Neural progenitor cell (in vitro differentiated cells): ENCODE data around the gene LMF1. TPM values are rescaled to one million over a fixed set of nuclear protein-coding genes. Genes with fewer than 3 reads are reported as not detected.

Source experiments
- DNase-seq: peaks from one replicate; pipeline ENCODE4 v3.0.0-alpha.2; 2016; ENCODE audit warnings: low spot score
- H2AFZ ChIP-seq: fragments of 200-600 bp; sonication (generic); replicated peaks from 2 replicates; pipeline ENCODE4 v1.6.1; 2016; ENCODE audit warnings: antibody characterized with exemption
- H3F3A ChIP-seq: fragments of 200-600 bp; sonication (generic); 2 replicates; pipeline ENCODE4 v1.6.1; 2016; ENCODE audit warnings: antibody characterized with exemption, low read depth
- H3K27ac ChIP-seq: fragments of 200-600 bp; sonication (generic); 2 replicates; pipeline ENCODE4 v1.5.1; 2016; ENCODE audit warnings: mild to moderate bottlenecking
- H3K27me3 ChIP-seq: fragments of 200-600 bp; sonication (generic); 2 replicates; pipeline ENCODE4 v1.6.1; 2016; ENCODE audit warnings: mild to moderate bottlenecking, moderate library complexity
- H3K36me3 ChIP-seq: fragments of 200-600 bp; sonication (generic); 2 replicates; pipeline ENCODE4 v1.5.1; 2016
- H3K4me1 ChIP-seq: fragments of 200-600 bp; sonication (generic); 2 replicates; pipeline ENCODE4 v1.6.1; 2016; ENCODE audit warnings: mixed run types
- H3K4me2 ChIP-seq: fragments of 200-600 bp; sonication (generic); 2 replicates; pipeline ENCODE4 v1.6.1; 2016
- H3K4me3 ChIP-seq: fragments of 200-600 bp; sonication (generic); 2 replicates; pipeline ENCODE4 v1.5.1; 2016
- H3K79me2 ChIP-seq: fragments of 200-600 bp; sonication (generic); 2 replicates; pipeline ENCODE4 v1.6.1; 2016; ENCODE audit warnings: low read depth
- H3K9ac ChIP-seq: fragments of 200-600 bp; sonication (generic); 2 replicates; pipeline ENCODE4 v1.6.1; 2016
- H3K9me3 ChIP-seq: fragments of 200-600 bp; sonication (generic); 2 replicates; pipeline ENCODE4 v1.5.1; 2016; ENCODE audit warnings: low read depth
- H4K20me1 ChIP-seq: fragments of 200-600 bp; sonication (generic); 2 replicates; pipeline ENCODE4 v1.6.1; 2016; ENCODE audit warnings: low read depth
- H3K27ac Mint-ChIP-seq: 3 replicates; pipeline ENCODE4 v1.8.0; 2021; ENCODE audit warnings: mixed read lengths
- H3K27me3 Mint-ChIP-seq: 2 replicates; pipeline ENCODE4 v1.8.0; 2022; ENCODE audit warnings: low read depth, mild to moderate bottlenecking, inconsistent platforms, moderate library complexity, mixed read lengths; ENCODE audit not compliant: insufficient read depth
- H3K36me3 Mint-ChIP-seq: 3 replicates; pipeline ENCODE4 v1.8.0; 2021; ENCODE audit warnings: mixed read lengths
- H3K4me1 Mint-ChIP-seq: 3 replicates; pipeline ENCODE4 v1.8.0; 2021; ENCODE audit warnings: mixed read lengths
- H3K4me3 Mint-ChIP-seq: 3 replicates; pipeline ENCODE4 v1.8.0; 2021; ENCODE audit warnings: mild to moderate bottlenecking, moderate library complexity, mixed read lengths
- H3K9me3 Mint-ChIP-seq: 3 replicates; pipeline ENCODE4 v1.8.0; 2020; ENCODE audit warnings: mixed read lengths
- EZH2 ChIP-seq: fragments of 200-600 bp; sonication (generic); IDR thresholded peaks from 2 replicates; pipeline ENCODE4 v1.6.1; 2017; ENCODE audit warnings: antibody characterized with exemption, mild to moderate bottlenecking, moderate library complexity
- EZH2phosphoT487 ChIP-seq: fragments of 200-600 bp; sonication (generic); IDR thresholded peaks from 2 replicates; pipeline ENCODE4 v1.6.1; 2017; ENCODE audit warnings: antibody characterized with exemption
- total RNA-seq: library from RNA; depleted of rRNA; stranded (reverse); fragments of >200 nt; gene quantifications from 2 replicates; pipeline ENCODE4 v1.2.3, GENCODE V29; 2015; ENCODE audit warnings: low replicate concordance
- TF ChIP-seq, protein P1 (sequence below): fragments of 200-600 bp; sonication (generic); IDR thresholded peaks from 2 replicates; pipeline ENCODE4 v1.5.1; 2017; ENCODE audit warnings: antibody characterized with exemption, mild to moderate bottlenecking

Gene LMF1
- total RNA-seq, 1 donor from 2014 or later: 3.4 TPM

DNA sequence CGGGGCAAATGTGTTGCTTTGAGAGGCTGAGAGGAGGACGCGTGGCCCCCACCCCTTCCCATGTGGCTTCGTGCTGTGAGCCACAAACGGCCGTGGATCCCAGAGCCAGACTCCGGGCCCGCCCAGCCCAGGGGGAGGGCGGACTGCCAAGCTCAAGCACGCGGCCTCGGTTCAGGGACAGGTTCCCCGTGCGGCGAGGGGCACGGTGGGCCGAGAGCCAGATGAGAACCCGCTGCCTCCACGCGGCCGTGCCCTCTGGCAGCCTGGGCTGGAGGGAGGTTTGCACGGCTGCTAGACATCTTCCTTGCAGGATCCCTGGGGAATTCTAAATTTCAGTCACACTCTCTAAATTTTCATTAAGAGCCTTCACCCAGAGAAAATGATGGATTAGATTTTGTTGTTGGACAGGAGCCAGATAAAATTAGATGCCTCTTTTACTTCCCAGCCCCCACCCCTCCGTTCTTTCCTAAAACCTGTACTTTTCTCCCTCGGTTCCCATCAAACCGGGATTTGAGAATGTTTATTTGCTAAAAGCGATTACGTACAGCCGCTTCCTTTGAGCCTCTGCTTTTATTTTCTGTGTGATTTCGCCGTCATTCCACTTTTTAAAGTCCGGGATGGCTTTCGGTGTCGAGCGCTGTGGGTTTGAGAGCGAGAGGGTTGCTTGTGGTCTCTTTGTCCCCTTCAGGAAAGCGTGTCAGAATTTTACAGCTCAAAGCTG, 145.3 kb downstream of the LMF1 start:
- Histone ChIP-seq H2AFZ (no peak overlapping the region), H3K27ac (no peak overlapping the region), H3K4me3 (no peak overlapping the region), H3K4me1 (no peaks in the 10 kb centered on the region), H3K36me3 (no peaks in the 10 kb centered on the region), H3K9ac (no peak overlapping the region), H4K20me1 (no peaks in the 10 kb centered on the region), H3K4me2 (no peak overlapping the region), H3K9me3 (no peaks in the 10 kb centered on the region), H3K27me3 (peaks cover 4% of the 10 kb centered on the region), H3K79me2 (no peaks in the 10 kb centered on the region), H3F3A (peaks cover 7% of the 10 kb centered on the region)
- Mint-ChIP-seq H3K27me3 (peaks cover 3% of the 10 kb centered on the region), H3K27ac (no peak overlapping the region), H3K4me1 (peaks cover 17% of the 10 kb centered on the region), H3K4me3 (no peak overlapping the region), H3K9me3 (peaks cover 10% of the 10 kb centered on the region), H3K36me3 (no peaks in the 10 kb centered on the region)
- no peak for TF ChIP-seq EZH2
- no peak for TF ChIP-seq EZH2phosphoT487
- TF ChIP-seq, protein P1, sequence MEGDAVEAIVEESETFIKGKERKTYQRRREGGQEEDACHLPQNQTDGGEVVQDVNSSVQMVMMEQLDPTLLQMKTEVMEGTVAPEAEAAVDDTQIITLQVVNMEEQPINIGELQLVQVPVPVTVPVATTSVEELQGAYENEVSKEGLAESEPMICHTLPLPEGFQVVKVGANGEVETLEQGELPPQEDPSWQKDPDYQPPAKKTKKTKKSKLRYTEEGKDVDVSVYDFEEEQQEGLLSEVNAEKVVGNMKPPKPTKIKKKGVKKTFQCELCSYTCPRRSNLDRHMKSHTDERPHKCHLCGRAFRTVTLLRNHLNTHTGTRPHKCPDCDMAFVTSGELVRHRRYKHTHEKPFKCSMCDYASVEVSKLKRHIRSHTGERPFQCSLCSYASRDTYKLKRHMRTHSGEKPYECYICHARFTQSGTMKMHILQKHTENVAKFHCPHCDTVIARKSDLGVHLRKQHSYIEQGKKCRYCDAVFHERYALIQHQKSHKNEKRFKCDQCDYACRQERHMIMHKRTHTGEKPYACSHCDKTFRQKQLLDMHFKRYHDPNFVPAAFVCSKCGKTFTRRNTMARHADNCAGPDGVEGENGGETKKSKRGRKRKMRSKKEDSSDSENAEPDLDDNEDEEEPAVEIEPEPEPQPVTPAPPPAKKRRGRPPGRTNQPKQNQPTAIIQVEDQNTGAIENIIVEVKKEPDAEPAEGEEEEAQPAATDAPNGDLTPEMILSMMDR: no peak
- DNase-seq: no peak

DNA sequence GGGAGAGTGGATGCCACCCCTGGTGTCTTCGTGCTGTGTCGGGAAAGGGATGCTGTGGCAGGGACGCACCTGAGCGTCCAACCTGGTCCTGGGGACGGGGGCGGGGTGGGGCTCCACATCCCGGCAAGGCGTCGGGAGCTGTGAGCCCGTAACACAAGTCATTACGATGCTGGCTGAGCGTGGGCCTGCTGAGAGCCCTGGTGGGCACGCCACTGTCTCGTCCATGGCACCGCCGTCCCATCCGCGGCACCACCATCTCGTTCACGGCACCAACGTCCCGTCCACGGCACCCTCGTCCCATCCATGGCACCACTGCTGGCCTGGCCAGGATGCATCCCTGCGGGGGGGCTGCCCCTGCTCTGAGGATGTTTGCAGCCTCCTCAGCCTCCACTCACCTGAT, 146.2 kb downstream of the LMF1 start:
- no peak overlapping the region for H3K4me3 Mint-ChIP-seq
- Histone ChIP-seq H3K9me3 (no peaks in the 10 kb centered on the region), H4K20me1 (no peaks in the 10 kb centered on the region), H3K4me1 (peaks cover 4% of the 10 kb centered on the region), H3K27me3 (peaks cover 12% of the 10 kb centered on the region), H3K79me2 (no peaks in the 10 kb centered on the region), H3K9ac (no peak overlapping the region), H3K4me3 (no peak overlapping the region), H2AFZ (no peak overlapping the region), H3F3A (peaks cover 10% of the 10 kb centered on the region), H3K4me2 (no peak overlapping the region), H3K36me3 (no peaks in the 10 kb centered on the region), H3K27ac (no peak overlapping the region)
- peaks cover 18% of the 10 kb centered on the region for H3K4me1 Mint-ChIP-seq
- peaks cover 3% of the 10 kb centered on the region for H3K27me3 Mint-ChIP-seq
- H3K27ac Mint-ChIP-seq: no peak overlapping the region
- DNase-seq: no peak
- no peaks in the 10 kb centered on the region for H3K36me3 Mint-ChIP-seq
- peaks cover 10% of the 10 kb centered on the region for H3K9me3 Mint-ChIP-seq
- TF ChIP-seq, protein P1: no peak
- TF ChIP-seq EZH2: no peak
- TF ChIP-seq EZH2phosphoT487: no peak

DNA sequence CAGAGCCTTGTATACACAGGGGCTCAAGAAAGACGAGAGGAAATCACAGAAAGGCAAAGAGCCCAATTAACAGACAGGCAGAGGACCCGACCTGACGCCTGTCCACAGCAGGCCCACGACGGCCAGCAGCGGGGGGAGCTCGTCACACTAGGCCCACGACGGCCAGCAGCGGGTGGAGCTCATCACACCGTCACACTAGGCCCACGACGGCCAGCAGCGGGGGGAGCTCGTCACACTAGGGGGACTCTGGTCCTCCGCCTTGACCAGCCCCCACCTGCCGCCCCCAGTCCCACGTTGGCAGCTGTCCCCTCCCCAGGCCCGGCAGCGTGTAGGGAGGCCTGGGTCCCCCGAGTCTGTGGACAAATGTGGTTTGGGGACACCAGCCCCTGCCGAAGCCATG, 146.6 kb downstream of the LMF1 start:
- Histone ChIP-seq H3K27me3 (peaks cover 12% of the 10 kb centered on the region), H3K79me2 (no peaks in the 10 kb centered on the region)
- peaks cover 10% of the 10 kb centered on the region for H3K9me3 Mint-ChIP-seq

More for the DNA sequence above, 146.6 kb downstream of the LMF1 start:
- H3F3A ChIP-seq: peaks cover 10% of the 10 kb centered on the region
- H3K4me2 ChIP-seq: no peak overlapping the region
- no peak overlapping the region for H3K27ac ChIP-seq
- TF ChIP-seq, protein P1: no peak
- no peak for TF ChIP-seq EZH2
- TF ChIP-seq EZH2phosphoT487: no peak
- H3K4me1 ChIP-seq: peaks cover 4% of the 10 kb centered on the region
- no peaks in the 10 kb centered on the region for H3K36me3 ChIP-seq
- no peak overlapping the region for H3K4me3 ChIP-seq
- Mint-ChIP-seq H3K27me3 (peaks cover 3% of the 10 kb centered on the region), H3K36me3 (no peaks in the 10 kb centered on the region), H3K4me1 (peaks cover 18% of the 10 kb centered on the region), H3K27ac (no peak overlapping the region), H3K4me3 (no peak overlapping the region)
- DNase-seq: no peak
- H3K9me3 ChIP-seq: no peaks in the 10 kb centered on the region
- no peak overlapping the region for H2AFZ ChIP-seq
- no peaks in the 10 kb centered on the region for H4K20me1 ChIP-seq
- H3K9ac ChIP-seq: no peak overlapping the region
